HEK293 (cell line): ENCODE measurements around the gene UBE2G2.

Source experiments
- CTCF ChIA-PET: fragments of 350-600 bp; formaldehyde crosslinking; extraction: SDS; loops from one replicate; lab custom pipeline; 2021; ENCODE audit warnings: antibody characterized with exemption; lab: Yijun Ruan, JAX
- POLR2A ChIA-PET: fragments of 300-600 bp; formaldehyde crosslinking; extraction: SDS; loops from one replicate; lab custom pipeline; 2020; ENCODE audit warnings: antibody characterized with exemption, inconsistent platforms; lab: Yijun Ruan, JAX
- H3K27ac ChIP-seq: fragments of 200-500 bp; sonication (Bioruptor generic); 2 replicates; pipeline ENCODE4 v1.5.1; 2014; ENCODE audit warnings: low read depth, low read length, control low read depth, inconsistent platforms; ENCODE audit errors: extremely low read depth
- H3K36me3 ChIP-seq, 2 experiments: fragments of 200-500 bp in 1 of 2; sonication (Bioruptor generic) in 1 of 2; 1 replicate in 1 of 2; 2 replicates in 1 of 2; pipeline ENCODE4 v1.5.1; 2014 to 2017; ENCODE audit warnings: inconsistent platforms in 2 of 2, low read length in 2 of 2; ENCODE audit not compliant: control insufficient read depth in 2 of 2, insufficient read depth in 1 of 2
- H3K4me1 ChIP-seq: fragments of 200-500 bp; sonication (Bioruptor generic); 2 replicates; pipeline ENCODE4 v1.5.1; 2014; ENCODE audit warnings: mild to moderate bottlenecking, low read length, inconsistent platforms; ENCODE audit not compliant: control insufficient read depth, insufficient read depth
- H3K4me3 ChIP-seq: 2 replicates; pipeline ENCODE4 v1.5.1; 2011; ENCODE audit warnings: low read depth, mild to moderate bottlenecking, control low read depth, low read length, moderate library complexity
- H3K9me3 ChIP-seq: fragments of 200-500 bp; sonication (Bioruptor generic); 2 replicates; pipeline ENCODE4 v1.5.1; 2014; ENCODE audit warnings: low read depth, low read length, inconsistent platforms; ENCODE audit not compliant: control insufficient read depth, insufficient read depth
- GLI4 ChIP-seq: fragments of 450-650 bp; formaldehyde crosslinking; IDR thresholded peaks from 2 replicates; pipeline ENCODE4 v1.5.1; 2016; ENCODE audit warnings: missing biosample characterization, missing genetic modification characterization
- KLF1 ChIP-seq: fragments of 450-650 bp; formaldehyde crosslinking; IDR thresholded peaks from 2 replicates; pipeline ENCODE4 v1.5.1; 2016; ENCODE audit warnings: missing biosample characterization, missing genetic modification characterization
- KLF10 ChIP-seq: fragments of 450-650 bp; IDR thresholded peaks from 2 replicates; pipeline ENCODE4 v1.5.1; 2018; ENCODE audit warnings: missing biosample characterization, mild to moderate bottlenecking, missing genetic modification characterization
- ZBTB7A ChIP-seq: fragments of 450-650 bp; formaldehyde crosslinking; IDR thresholded peaks from 2 replicates; pipeline ENCODE4 v1.5.1; 2016; ENCODE audit warnings: low read depth, missing biosample characterization, missing genetic modification characterization
- ZNF132 ChIP-seq: fragments of 450-650 bp; formaldehyde crosslinking; IDR thresholded peaks from 2 replicates; pipeline ENCODE4 v1.5.1; 2017; ENCODE audit warnings: missing biosample characterization, missing genetic modification characterization, borderline replicate concordance
- ZNF138 ChIP-seq: fragments of 450-650 bp; formaldehyde crosslinking; IDR thresholded peaks from 2 replicates; pipeline ENCODE4 v1.5.1; 2016; ENCODE audit warnings: missing biosample characterization, missing genetic modification characterization, borderline replicate concordance
- ZNF146 ChIP-seq: fragments of 450-650 bp; formaldehyde crosslinking; IDR thresholded peaks from 2 replicates; pipeline ENCODE4 v1.5.1; 2016; ENCODE audit warnings: missing biosample characterization, missing genetic modification characterization
- ZNF16 ChIP-seq: fragments of 450-650 bp; formaldehyde crosslinking; IDR thresholded peaks from 2 replicates; pipeline ENCODE4 v1.5.1; 2016; ENCODE audit warnings: low read depth, missing biosample characterization, missing genetic modification characterization
- ZNF24 ChIP-seq: fragments of 450-650 bp; formaldehyde crosslinking; IDR thresholded peaks from 2 replicates; pipeline ENCODE4 v1.5.1; 2016; ENCODE audit warnings: missing biosample characterization, missing genetic modification characterization
- ZNF37A ChIP-seq: fragments of 450-650 bp; IDR thresholded peaks from 2 replicates; pipeline ENCODE4 v1.5.1; 2018; ENCODE audit warnings: missing biosample characterization, missing genetic modification characterization
- ZNF416 ChIP-seq: fragments of 450-650 bp; formaldehyde crosslinking; IDR thresholded peaks from 2 replicates; pipeline ENCODE4 v1.5.1; 2016; ENCODE audit warnings: missing biosample characterization, missing genetic modification characterization
- ZNF510 ChIP-seq: fragments of 450-650 bp; formaldehyde crosslinking; IDR thresholded peaks from 2 replicates; pipeline ENCODE4 v1.5.1; 2018; ENCODE audit warnings: mild to moderate bottlenecking, missing genetic modification characterization, missing biosample characterization; ENCODE audit not compliant: insufficient replicate concordance
- ZNF585B ChIP-seq: fragments of 450-650 bp; formaldehyde crosslinking; IDR thresholded peaks from 2 replicates; pipeline ENCODE4 v1.5.1; 2016; ENCODE audit warnings: missing biosample characterization, missing genetic modification characterization
- ZNF596 ChIP-seq: fragments of 450-650 bp; IDR thresholded peaks from 2 replicates; pipeline ENCODE4 v1.5.0; 2018; ENCODE audit warnings: missing biosample characterization, mild to moderate bottlenecking, missing genetic modification characterization, moderate library complexity
- ZNF600 ChIP-seq: fragments of 450-650 bp; formaldehyde crosslinking; IDR thresholded peaks from 2 replicates; pipeline ENCODE4 v1.5.1; 2016; ENCODE audit warnings: missing biosample characterization, missing genetic modification characterization
- ZNF768 ChIP-seq: fragments of 450-650 bp; formaldehyde crosslinking; IDR thresholded peaks from 2 replicates; pipeline ENCODE4 v1.5.1; 2018; ENCODE audit warnings: missing biosample characterization, mild to moderate bottlenecking, missing genetic modification characterization
- TF ChIP-seq, protein P1 (sequence below): fragments of 450-650 bp; formaldehyde crosslinking; IDR thresholded peaks from 2 replicates; pipeline ENCODE4 v1.5.1; 2016; ENCODE audit warnings: missing biosample characterization, missing genetic modification characterization
- TF ChIP-seq, protein P2 (sequence below): fragments of 450-650 bp; formaldehyde crosslinking; IDR thresholded peaks from 2 replicates; pipeline ENCODE4 v1.5.1; 2017; ENCODE audit warnings: missing biosample characterization, missing genetic modification characterization
- TF ChIP-seq, protein P3 (sequence below): fragments of 450-650 bp; formaldehyde crosslinking; IDR thresholded peaks from 2 replicates; pipeline ENCODE4 v1.5.1; 2017; ENCODE audit warnings: missing biosample characterization, mild to moderate bottlenecking, missing genetic modification characterization, moderate library complexity

Gene UBE2G2

DNA sequence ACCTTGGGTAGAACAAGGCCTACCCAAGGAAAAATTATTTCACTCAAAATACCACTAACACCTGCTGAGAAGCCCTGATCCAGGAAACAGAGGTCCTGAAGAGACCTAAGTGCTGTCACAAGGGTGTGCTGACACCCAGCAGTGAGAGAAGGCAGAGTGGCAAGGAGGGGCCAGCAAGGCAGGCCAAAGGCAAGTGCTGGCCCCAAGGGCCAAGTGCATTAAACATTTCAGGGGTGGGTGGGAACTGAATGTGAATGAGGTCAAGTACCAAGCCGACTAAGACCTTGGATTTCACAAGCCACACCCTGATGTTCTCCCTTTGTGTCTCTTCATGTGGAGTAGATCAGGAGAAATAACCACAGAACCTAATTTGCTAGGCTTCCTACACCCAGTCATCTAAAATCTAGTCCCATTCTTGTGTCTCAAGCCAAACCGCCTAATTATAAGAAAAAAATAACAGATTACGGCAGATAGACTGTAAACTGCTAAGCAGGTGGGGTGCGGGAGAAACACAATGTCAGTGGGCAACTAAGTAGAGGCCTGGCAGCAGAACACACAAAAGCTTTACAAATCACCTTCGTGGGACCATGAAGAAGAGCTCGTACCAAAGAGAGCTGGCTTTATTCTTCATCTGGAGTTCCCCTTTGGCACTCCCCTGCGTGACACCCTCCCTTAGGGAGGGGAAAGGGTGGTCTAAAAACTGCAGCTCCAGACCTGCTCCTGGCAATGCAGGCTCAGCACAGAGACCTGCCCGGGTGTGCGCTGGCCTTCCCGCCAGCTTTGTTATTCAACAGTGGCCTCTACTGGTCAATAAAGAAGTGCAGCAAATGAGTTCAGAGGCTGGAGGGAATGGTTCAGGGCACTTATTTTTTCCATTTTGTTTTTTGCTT is 8.7 kb downstream of the UBE2G2 start:
- Histone ChIP-seq H3K4me1 (no peaks in the 10 kb centered on the region), H3K27ac (no peak overlapping the region), H3K4me3 (no peak overlapping the region), H3K36me3 (peaks cover 9 to 29% of the 10 kb centered on the region in 2 experiments; a peak in 2 of 3 replicates), H3K9me3 (no peaks in the 10 kb centered on the region)
- TF ChIP-seq ZNF132 (tag by site-specific recombination) (no peak), ZNF37A (tag by site-specific recombination) (no peak), KLF1 (tag by site-specific recombination) (0 out of 2 replicates have a peak, but pooled peaks have one; percentile 10), ZNF768 (peak; percentile 29; the same call in 1 of the 2 replicates)
- TF ChIP-seq, protein P1, sequence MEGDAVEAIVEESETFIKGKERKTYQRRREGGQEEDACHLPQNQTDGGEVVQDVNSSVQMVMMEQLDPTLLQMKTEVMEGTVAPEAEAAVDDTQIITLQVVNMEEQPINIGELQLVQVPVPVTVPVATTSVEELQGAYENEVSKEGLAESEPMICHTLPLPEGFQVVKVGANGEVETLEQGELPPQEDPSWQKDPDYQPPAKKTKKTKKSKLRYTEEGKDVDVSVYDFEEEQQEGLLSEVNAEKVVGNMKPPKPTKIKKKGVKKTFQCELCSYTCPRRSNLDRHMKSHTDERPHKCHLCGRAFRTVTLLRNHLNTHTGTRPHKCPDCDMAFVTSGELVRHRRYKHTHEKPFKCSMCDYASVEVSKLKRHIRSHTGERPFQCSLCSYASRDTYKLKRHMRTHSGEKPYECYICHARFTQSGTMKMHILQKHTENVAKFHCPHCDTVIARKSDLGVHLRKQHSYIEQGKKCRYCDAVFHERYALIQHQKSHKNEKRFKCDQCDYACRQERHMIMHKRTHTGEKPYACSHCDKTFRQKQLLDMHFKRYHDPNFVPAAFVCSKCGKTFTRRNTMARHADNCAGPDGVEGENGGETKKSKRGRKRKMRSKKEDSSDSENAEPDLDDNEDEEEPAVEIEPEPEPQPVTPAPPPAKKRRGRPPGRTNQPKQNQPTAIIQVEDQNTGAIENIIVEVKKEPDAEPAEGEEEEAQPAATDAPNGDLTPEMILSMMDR (tag by site-specific recombination) = peak; percentile 44
- ChIA-PET CTCF (interaction anchor here (0.5 to 2.9 kb wide), 32 partner anchors 9 to 1816 kb away, joined by 3 to 43 read pairs (median 4); partner anchors contain the start of genes SLX9 and UBE2G2), POLR2A (interaction anchor here (1.1 to 1.3 kb wide), 2 partner anchors 9 to 80 kb away, joined by 11 read pairs; partner anchors contain the start of genes PTTG1IP and UBE2G2)

DNA sequence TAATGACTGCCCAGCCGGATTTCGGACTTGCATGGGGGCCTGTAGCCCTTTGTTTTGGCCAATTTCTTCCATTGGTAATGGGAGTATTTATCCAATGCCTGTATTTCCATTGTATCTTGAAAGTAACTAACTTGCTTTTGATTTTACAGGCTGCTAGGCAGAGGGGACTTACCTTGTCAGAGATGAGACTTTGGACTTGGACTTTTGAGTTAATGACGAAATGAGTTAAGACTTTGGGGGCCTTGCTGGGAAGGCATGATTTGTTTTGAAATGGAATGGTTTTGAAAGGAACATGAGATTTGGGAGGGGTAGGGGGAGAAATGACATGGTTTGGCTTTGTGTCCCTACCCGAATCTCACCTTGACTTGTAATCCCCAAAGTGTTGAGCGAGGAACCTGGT is 9.6 kb downstream of the UBE2G2 start:
- CTCF ChIA-PET = interaction anchor here (0.5 to 1.2 kb wide), 3 partner anchors 18 to 366 kb away, joined by 3 to 4 read pairs (median 3); no protein-coding TSS in a partner anchor

DNA sequence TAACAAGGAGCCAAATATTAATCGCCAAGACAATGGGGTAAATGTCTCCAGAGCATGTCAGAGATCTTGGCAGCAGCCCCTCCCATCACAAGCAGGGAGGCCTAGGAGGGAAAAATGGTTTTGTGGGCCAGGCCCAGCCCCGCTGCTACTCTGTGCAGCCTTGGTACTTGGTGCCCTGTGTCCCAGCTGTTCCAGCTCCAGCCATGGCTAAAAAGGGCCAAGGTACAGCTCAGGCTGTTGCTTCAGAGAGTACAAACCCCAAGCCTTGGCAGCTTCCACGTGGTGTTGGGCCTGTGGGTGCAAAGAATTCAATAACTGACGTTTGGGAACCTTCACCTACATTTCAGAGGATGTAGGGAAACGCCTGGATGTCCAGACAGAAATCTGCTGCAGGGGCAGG is 10.4 kb downstream of the UBE2G2 start:
- Histone ChIP-seq H3K4me1 (peaks cover 5% of the 10 kb centered on the region), H3K9me3 (no peaks in the 10 kb centered on the region), H3K27ac (no peak overlapping the region), H3K36me3 (peaks cover 6 to 26% of the 10 kb centered on the region in 2 experiments; a peak in 2 of 3 replicates), H3K4me3 (no peak overlapping the region)
- ChIA-PET CTCF (interaction anchor here (0.6 to 1.2 kb wide), 2 partner anchors 18 to 281 kb away, joined by 3 to 4 read pairs; no protein-coding TSS in a partner anchor), POLR2A (interaction anchor here (0.6 kb wide), 1 partner anchor 529 kb away, joined by 5 read pairs; no protein-coding TSS in a partner anchor)
- TF ChIP-seq ZNF585B (peak; percentile 95), ZNF146 (tag by site-specific recombination) (no peak)

More for the DNA sequence above, 9.6 kb downstream of the UBE2G2 start:
- peak; percentile 34 for TF ChIP-seq ZNF510
- TF ChIP-seq ZNF16 (tag by site-specific recombination) = no peak
- Histone ChIP-seq H3K4me1 (no peaks in the 10 kb centered on the region), H3K9me3 (no peaks in the 10 kb centered on the region), H3K36me3 (peaks cover 6 to 32% of the 10 kb centered on the region in 2 experiments; a peak in 2 of 3 replicates), H3K4me3 (no peak overlapping the region), H3K27ac (no peak overlapping the region)
- POLR2A ChIA-PET = no interaction called here

DNA sequence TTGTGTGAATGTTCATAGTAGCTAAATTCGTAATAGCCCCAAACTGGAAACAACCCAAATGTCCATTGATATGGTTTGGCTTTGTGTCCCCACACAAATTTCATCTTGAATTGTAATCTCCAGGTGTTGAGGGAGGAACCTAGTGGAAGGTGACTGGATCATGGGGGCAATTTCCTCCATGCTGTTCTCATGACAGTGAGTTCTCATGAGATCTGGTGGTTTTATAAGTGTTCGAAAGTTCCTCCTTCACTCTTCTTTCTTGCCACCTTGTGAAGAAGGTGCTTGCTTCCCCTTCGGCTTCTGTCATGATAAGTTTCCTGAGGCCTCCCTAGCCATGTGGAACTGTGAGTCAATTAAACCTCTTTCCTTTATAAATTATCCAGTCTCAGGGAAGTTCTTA is 11.3 kb downstream of the UBE2G2 start:
- CTCF ChIA-PET = interaction anchor here (0.9 to 1.1 kb wide), 2 partner anchors 340 to 348 kb away, joined by 4 to 5 read pairs; no protein-coding TSS in a partner anchor
- no peak for TF ChIP-seq ZNF24 (tag by site-specific recombination)
- TF ChIP-seq ZNF600 (tag by site-specific recombination) = no peak
- TF ChIP-seq ZBTB7A (tag by site-specific recombination) = no peak
- no peak for TF ChIP-seq ZNF16 (tag by site-specific recombination)
- TF ChIP-seq ZNF138 (tag by site-specific recombination) = no peak
- no peak for TF ChIP-seq ZNF416 (tag by site-specific recombination)
- TF ChIP-seq, protein P2, sequence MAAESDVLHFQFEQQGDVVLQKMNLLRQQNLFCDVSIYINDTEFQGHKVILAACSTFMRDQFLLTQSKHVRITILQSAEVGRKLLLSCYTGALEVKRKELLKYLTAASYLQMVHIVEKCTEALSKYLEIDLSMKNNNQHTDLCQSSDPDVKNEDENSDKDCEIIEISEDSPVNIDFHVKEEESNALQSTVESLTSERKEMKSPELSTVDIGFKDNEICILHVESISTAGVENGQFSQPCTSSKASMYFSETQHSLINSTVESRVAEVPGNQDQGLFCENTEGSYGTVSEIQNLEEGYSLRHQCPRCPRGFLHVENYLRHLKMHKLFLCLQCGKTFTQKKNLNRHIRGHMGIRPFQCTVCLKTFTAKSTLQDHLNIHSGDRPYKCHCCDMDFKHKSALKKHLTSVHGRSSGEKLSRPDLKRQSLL = no peak
- TF ChIP-seq, protein P3, sequence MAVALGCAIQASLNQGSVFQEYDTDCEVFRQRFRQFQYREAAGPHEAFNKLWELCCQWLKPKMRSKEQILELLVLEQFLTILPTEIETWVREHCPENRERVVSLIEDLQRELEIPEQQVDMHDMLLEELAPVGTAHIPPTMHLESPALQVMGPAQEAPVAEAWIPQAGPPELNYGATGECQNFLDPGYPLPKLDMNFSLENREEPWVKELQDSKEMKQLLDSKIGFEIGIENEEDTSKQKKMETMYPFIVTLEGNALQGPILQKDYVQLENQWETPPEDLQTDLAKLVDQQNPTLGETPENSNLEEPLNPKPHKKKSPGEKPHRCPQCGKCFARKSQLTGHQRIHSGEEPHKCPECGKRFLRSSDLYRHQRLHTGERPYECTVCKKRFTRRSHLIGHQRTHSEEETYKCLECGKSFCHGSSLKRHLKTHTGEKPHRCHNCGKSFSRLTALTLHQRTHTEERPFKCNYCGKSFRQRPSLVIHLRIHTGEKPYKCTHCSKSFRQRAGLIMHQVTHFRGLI (tag by site-specific recombination) = no peak
- no peak for TF ChIP-seq ZNF596 (tag by site-specific recombination)
- TF ChIP-seq, protein P1 (tag by site-specific recombination) = no peak
- no peak for TF ChIP-seq KLF10 (tag by site-specific recombination)
- no peak for TF ChIP-seq GLI4 (tag by site-specific recombination)

More for the DNA sequence above, 11.3 kb downstream of the UBE2G2 start:
- POLR2A ChIA-PET = no interaction called here
- H3K9me3 ChIP-seq = no peaks in the 10 kb centered on the region
- no peak overlapping the region for H3K4me3 ChIP-seq
- peaks cover 13% of the 10 kb centered on the region for H3K4me1 ChIP-seq
- no peak overlapping the region for H3K27ac ChIP-seq
- peaks cover 6 to 31% of the 10 kb centered on the region in 2 experiments; a peak in 2 of 3 replicates for H3K36me3 ChIP-seq
